HG03571 (cell line): Measurements from ENCODE around the gene TSTD1.
A peak's percentile ranks its signal among the peaks of the same experiment; 100 is the strongest.
"Not testable (repeated sequence)": the region's sequence is repeated elsewhere in the genome, so short reads cannot be mapped to it uniquely, and the experiment has no call there.

Source experiments
- ATAC-seq: cut with Tn5 transposase; IDR thresholded peaks from one replicate; pipeline ENCODE4 v1.9.1; 2021; ENCODE audit not compliant: unreplicated experiment

Gene TSTD1

GRCh38 chr1:161037661-161038522 lies 872 bp downstream of the TSTD1 start:
- no peak for ATAC-seq

GRCh38 chr1:161033751-161034150 lies 5.0 kb downstream of the TSTD1 start:
- no peak for ATAC-seq

GRCh38 chr1:161032409-161032808 lies 6.4 kb downstream of the TSTD1 start:
- ATAC-seq: no peak

- no peak for ATAC-seq
Observed at GRCh38 chr1:161031874-161032273, 6.9 kb downstream of the TSTD1 start.

- not testable (repeated sequence) for ATAC-seq
Observed at GRCh38 chr1:161029466-161029865, 9.3 kb downstream of the TSTD1 start.

GRCh38 chr1:161026954-161027353 lies 11.8 kb downstream of the TSTD1 start:
- not testable (repeated sequence) for ATAC-seq

GRCh38 chr1:161022432-161022831 lies 16.3 kb downstream of the TSTD1 start:
- not testable (repeated sequence) for ATAC-seq

GRCh38 chr1:161021970-161022353 lies 16.8 kb downstream of the TSTD1 start:
- no peak for ATAC-seq

- peak; percentile 73 for ATAC-seq
Observed at GRCh38 chr1:161021165-161021969, 17.4 kb downstream of the TSTD1 start.

GRCh38 chr1:161020509-161021164 lies 18.1 kb downstream of the TSTD1 start, which contains the start of gene F11R:
TSS of gene F11R (minus strand) at chr1:161021152. CDS start at chr1:161021073, 79 bp downstream.
- ATAC-seq: peak; percentile 21

GRCh38 chr1:161019751-161020495 lies 18.8 kb downstream of the TSTD1 start:
- no peak for ATAC-seq

GRCh38 chr1:161019111-161019660 lies 19.6 kb downstream of the TSTD1 start:
- not testable (repeated sequence) for ATAC-seq

- no peak for ATAC-seq
Observed at GRCh38 chr1:161018631-161018930, 20.2 kb downstream of the TSTD1 start.

- ATAC-seq: no peak
Observed at GRCh38 chr1:161017756-161018630, 20.8 kb downstream of the TSTD1 start.

- not testable (repeated sequence) for ATAC-seq
Observed at GRCh38 chr1:161017181-161017580, 21.6 kb downstream of the TSTD1 start.

- not testable (repeated sequence) for ATAC-seq
Observed at GRCh38 chr1:161016683-161017082, 22.1 kb downstream of the TSTD1 start.

- peak; percentile 82 for ATAC-seq
Observed at GRCh38 chr1:161013488-161014230, 25.1 kb downstream of the TSTD1 start.

- no peak for ATAC-seq
Observed at GRCh38 chr1:161013131-161013487, 25.7 kb downstream of the TSTD1 start.

- ATAC-seq: no peak
Observed at GRCh38 chr1:161012420-161012819, 26.3 kb downstream of the TSTD1 start.
